Rectal smooth muscle tissue (tissue), 1 donor: ENCODE measurements around the gene FBXL2.
"Not testable (repeated sequence)": the region's sequence is repeated elsewhere in the genome, so short reads cannot be mapped to it uniquely, and the experiment has no call there.

Experiments
- H3K27ac ChIP-seq: one replicate; pipeline ENCODE4 v1.7.0; 2013; ENCODE audit warnings: low read depth, low read length, inconsistent platforms
- H3K27me3 ChIP-seq: one replicate; pipeline ENCODE4 v1.7.0; 2013; ENCODE audit warnings: low read length; ENCODE audit not compliant: control insufficient read depth, insufficient read depth
- H3K36me3 ChIP-seq: one replicate; pipeline ENCODE4 v1.7.0; 2013; ENCODE audit warnings: low read length; ENCODE audit not compliant: control insufficient read depth, insufficient read depth
- H3K4me1 ChIP-seq: one replicate; pipeline ENCODE4 v1.7.0; 2013; ENCODE audit warnings: low read length; ENCODE audit not compliant: control insufficient read depth, insufficient read depth
- H3K4me3 ChIP-seq: one replicate; pipeline ENCODE4 v1.7.0; 2013; ENCODE audit warnings: low read length
- H3K9ac ChIP-seq: one replicate; pipeline ENCODE4 v1.7.0; 2013; ENCODE audit warnings: low read length

The FBXL2 gene

DNA sequence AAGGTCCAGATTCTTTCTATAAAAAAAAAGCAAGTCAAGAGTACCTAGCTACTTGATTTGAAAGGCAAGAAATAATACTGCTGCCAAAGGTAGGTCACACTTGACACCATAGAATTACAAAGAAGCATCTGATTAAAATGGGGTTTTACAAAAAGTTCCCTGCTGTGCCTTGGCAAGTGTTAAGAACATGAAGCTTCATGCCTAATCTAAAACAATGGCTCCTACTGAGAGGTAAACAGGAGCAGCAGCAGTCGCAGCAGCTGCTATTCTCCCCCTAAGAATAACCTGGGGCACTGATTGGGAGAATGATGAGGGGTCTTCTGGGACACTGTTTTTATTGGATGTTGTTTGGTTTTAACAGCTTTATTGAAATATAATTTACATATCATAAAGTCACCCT is 148.8 kb downstream of the FBXL2 start:
- Histone ChIP-seq H3K27me3 (no peaks in the 10 kb centered on the region), H3K4me1 (peaks cover 2% of the 10 kb centered on the region), H3K36me3 (peaks cover 3% of the 10 kb centered on the region), H3K9ac (no peak overlapping the region), H3K27ac (no peak overlapping the region), H3K4me3 (no peak overlapping the region)

DNA sequence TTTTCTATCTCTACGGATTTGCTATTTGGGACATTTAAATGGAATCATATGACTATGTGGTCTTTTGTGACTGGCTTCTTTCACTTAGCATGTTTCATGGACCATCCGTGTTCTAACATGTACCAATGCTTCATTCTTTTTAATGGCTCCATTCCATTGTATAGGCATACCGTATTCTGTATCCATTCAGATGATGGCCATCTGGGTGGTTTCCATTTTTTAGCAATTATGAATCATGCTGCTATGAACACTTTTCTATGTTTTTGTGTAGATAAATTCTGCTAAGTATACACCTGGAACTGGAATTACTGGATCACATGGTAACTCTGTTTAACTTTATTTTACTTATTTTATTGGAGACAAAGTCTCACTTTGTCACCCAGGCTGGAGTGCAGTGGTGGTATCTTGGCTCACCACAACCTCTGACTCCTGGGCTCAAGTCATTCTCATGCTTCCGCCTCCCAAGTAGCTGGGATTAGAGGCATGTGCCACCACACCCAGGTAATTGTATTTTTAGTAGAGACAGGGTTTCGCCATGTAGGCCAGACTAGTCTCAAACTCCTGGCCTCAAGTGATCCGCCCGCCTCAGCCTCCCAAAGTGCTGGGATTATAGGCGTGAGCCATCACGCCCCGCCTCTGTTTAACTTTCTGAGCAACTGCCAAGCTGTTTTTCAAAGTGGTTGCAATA is 149.5 kb downstream of the FBXL2 start:
- Histone ChIP-seq H3K27me3 (no peaks in the 10 kb centered on the region), H3K9ac (no peak overlapping the region), H3K4me1 (peaks cover 2% of the 10 kb centered on the region), H3K36me3 (peaks cover 3% of the 10 kb centered on the region), H3K4me3 (no peak overlapping the region), H3K27ac (no peak overlapping the region)

DNA sequence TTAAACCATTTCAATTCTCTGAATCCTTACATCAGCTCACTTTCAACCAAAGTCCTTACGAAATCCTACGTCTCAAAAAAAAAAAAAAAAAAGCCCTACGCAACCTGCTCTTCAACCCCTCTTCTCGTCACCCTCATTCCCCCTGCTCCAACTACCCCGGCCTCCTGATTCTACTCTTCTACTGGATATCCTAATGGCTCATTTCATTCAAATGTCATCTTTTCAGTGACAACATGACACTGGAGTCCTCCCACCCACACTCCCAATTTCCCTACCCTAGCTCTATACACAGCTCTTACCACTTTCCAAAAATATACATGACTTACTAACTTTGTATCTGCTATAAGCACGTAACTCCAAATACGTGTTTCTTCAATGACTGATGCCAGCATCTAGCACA is 151.5 kb downstream of the FBXL2 start:
- no peak overlapping the region for H3K4me3 ChIP-seq
- no peak overlapping the region for H3K9ac ChIP-seq
- H3K36me3 ChIP-seq, result peaks cover 3% of the 10 kb centered on the region
- H3K27ac ChIP-seq, result no peak overlapping the region
- no peaks in the 10 kb centered on the region for H3K27me3 ChIP-seq
- H3K4me1 ChIP-seq, result peaks cover 2% of the 10 kb centered on the region

GRCh38 chr3:33429306-33429705 is 152.1 kb downstream of the FBXL2 start:
- not testable (repeated sequence) for H3K27ac ChIP-seq, H3K4me1 ChIP-seq, H3K36me3 ChIP-seq, H3K4me3 ChIP-seq, H3K9ac ChIP-seq, H3K27me3 ChIP-seq

GRCh38 chr3:33430061-33430460 is 152.8 kb downstream of the FBXL2 start:
- Histone ChIP-seq H3K27ac (no peak overlapping the region), H3K9ac (no peak overlapping the region), H3K4me3 (no peak overlapping the region), H3K4me1 (peaks cover 2% of the 10 kb centered on the region), H3K36me3 (peaks cover 3% of the 10 kb centered on the region), H3K27me3 (no peaks in the 10 kb centered on the region)

DNA sequence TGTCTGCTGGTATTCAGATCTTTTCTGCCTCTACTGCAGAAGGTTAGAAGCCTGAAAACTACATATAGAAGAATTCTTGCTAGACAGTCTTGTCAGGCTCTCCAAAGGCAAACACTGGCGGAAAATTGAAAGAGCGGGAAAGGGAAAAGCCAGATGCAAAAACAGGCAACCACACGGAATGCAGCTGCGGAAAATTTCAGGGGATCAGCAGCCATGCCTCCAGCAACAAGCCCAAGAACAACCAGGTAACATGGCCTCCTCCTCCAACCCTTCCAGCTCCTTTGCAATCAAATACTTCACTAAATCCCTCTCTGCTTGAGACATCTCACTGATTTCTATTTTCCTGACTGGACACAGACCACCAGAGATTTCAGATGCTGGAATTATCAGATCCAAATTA is 153.3 kb downstream of the FBXL2 start:
- H3K4me3 ChIP-seq, result no peak overlapping the region
- H3K36me3 ChIP-seq, result peaks cover under 1% of the 10 kb centered on the region
- H3K9ac ChIP-seq, result no peak overlapping the region
- no peak overlapping the region for H3K27ac ChIP-seq
- H3K27me3 ChIP-seq, result no peaks in the 10 kb centered on the region
- peaks cover 2% of the 10 kb centered on the region for H3K4me1 ChIP-seq

- Histone ChIP-seq H3K27ac (no peak overlapping the region), H3K4me1 (peaks cover 2% of the 10 kb centered on the region), H3K9ac (no peak overlapping the region)
Observed at GRCh38 chr3:33433843-33434242, 156.6 kb downstream of the FBXL2 start.

More at GRCh38 chr3:33433843-33434242, 156.6 kb downstream of the FBXL2 start:
- no peak overlapping the region for H3K4me3 ChIP-seq
- H3K36me3 ChIP-seq, result no peaks in the 10 kb centered on the region
- no peaks in the 10 kb centered on the region for H3K27me3 ChIP-seq
